Kidney glomerular epithelial cell (primary cell): Measurements from ENCODE around the gene TOP1.

Source experiments
- DNase-seq: peaks from one replicate; lab custom pipeline; 2025; lab: John Stamatoyannopoulos, UW

The TOP1 gene

GRCh38 chr20:41028359-41029149, at the start of gene TOP1:
TSS of gene TOP1 (plus strand) at chr20:41028822. CDS start at chr20:41029068, 246 bp downstream.
- DNase-seq = peak; percentile 96

- DNase-seq = no peak
Measured at GRCh38 chr20:40979247-40979646, 49.4 kb upstream of the TOP1 start.

- DNase-seq = no peak
Measured at GRCh38 chr20:40980106-40980827, 48.4 kb upstream of the TOP1 start.

- no peak for DNase-seq
Measured at GRCh38 chr20:40980828-40981310, 47.8 kb upstream of the TOP1 start.

- DNase-seq = no peak
Measured at GRCh38 chr20:40982415-40983145, 46.0 kb upstream of the TOP1 start.

- no peak for DNase-seq
Measured at GRCh38 chr20:40983898-40984297, 44.7 kb upstream of the TOP1 start.

- DNase-seq = no peak
Measured at GRCh38 chr20:40984496-40984895, 44.1 kb upstream of the TOP1 start.

- peak; percentile 3 for DNase-seq
Measured at GRCh38 chr20:40986774-40987173, 41.8 kb upstream of the TOP1 start.

- peak; percentile 84 for DNase-seq
Measured at GRCh38 chr20:40990542-40991120, 38.0 kb upstream of the TOP1 start.

- DNase-seq = no peak
Measured at GRCh38 chr20:40991181-40991889, 37.3 kb upstream of the TOP1 start.

GRCh38 chr20:40992349-40993113, 36.1 kb upstream of the TOP1 start:
- no peak for DNase-seq

- DNase-seq = no peak
Measured at GRCh38 chr20:40993794-40994540, 34.7 kb upstream of the TOP1 start.

- DNase-seq = no peak
Measured at GRCh38 chr20:40996326-40996725, 32.3 kb upstream of the TOP1 start.

- no peak for DNase-seq
Measured at GRCh38 chr20:40997116-40997515, 31.5 kb upstream of the TOP1 start.

GRCh38 chr20:40999841-41000240, 28.8 kb upstream of the TOP1 start:
- DNase-seq = no peak

GRCh38 chr20:41000628-41001027, 28.0 kb upstream of the TOP1 start:
- DNase-seq = no peak

- DNase-seq = no peak
Measured at GRCh38 chr20:41001497-41001896, 27.1 kb upstream of the TOP1 start.

GRCh38 chr20:41002842-41003142, 25.8 kb upstream of the TOP1 start:
- no peak for DNase-seq

- DNase-seq = peak; percentile 96
Measured at GRCh38 chr20:41003143-41003935, 25.3 kb upstream of the TOP1 start.
